IMR-90 (cell line): ENCODE measurements around the gene IL12RB2. TPM values are rescaled to one million over a fixed set of nuclear protein-coding genes. Genes with fewer than 3 reads are reported as not detected.
"Not testable (repeated sequence)": the region's sequence is repeated elsewhere in the genome, so short reads cannot be mapped to it uniquely, and the experiment has no call there.

Experiments
- ATAC-seq: fragments of 200-7000 bp; cut with Tn5 transposase; 2 replicates; pipeline ENCODE4 v1.9.1; 2020; ENCODE audit warnings: low read depth, mild to moderate bottlenecking, moderate library complexity
- BruUV-seq: library from RNA; stranded (reverse); fragments of 400-500 nt; replicated peaks from 2 replicates; lab custom pipeline; 2021; lab: Mats Ljungman, UMichigan
- CTCF ChIA-PET: fragments of 300-600 bp; formaldehyde crosslinking; extraction: SDS; loops from one replicate; lab custom pipeline; 2021; ENCODE audit warnings: antibody characterized with exemption; lab: Yijun Ruan, JAX
- POLR2A ChIA-PET: fragments of 300-600 bp; sonication (Branson Sonifier 250); formaldehyde crosslinking; loops from one replicate; lab custom pipeline; 2022; ENCODE audit warnings: antibody characterized with exemption; ENCODE audit not compliant: unreplicated experiment; lab: Charles Lee
- DNase-seq: peaks from one replicate; pipeline ENCODE4 v3.0.0; 2013
- H2AFZ ChIP-seq: replicated peaks from 2 replicates; pipeline ENCODE3; 2013; ENCODE audit warnings: low read length, mild to moderate bottlenecking; ENCODE audit not compliant: poor library complexity
- H2AK5ac ChIP-seq: 2 replicates; pipeline ENCODE4 v1.6.1; 2013; ENCODE audit warnings: low read depth, low read length, inconsistent platforms
- H2AK9ac ChIP-seq: replicated peaks from 2 replicates; pipeline ENCODE3; 2013; ENCODE audit warnings: mild to moderate bottlenecking, low read depth, low read length, moderate library complexity; ENCODE audit not compliant: poor library complexity
- H2BK120ac ChIP-seq: 2 replicates; pipeline ENCODE4 v1.6.1; 2013; ENCODE audit warnings: low read depth, low read length, inconsistent platforms
- H2BK15ac ChIP-seq: 3 replicates; pipeline ENCODE4 v1.6.1; 2013; ENCODE audit warnings: low read depth, low read length, inconsistent platforms
- H2BK20ac ChIP-seq: 2 replicates; pipeline ENCODE4 v1.6.1; 2013; ENCODE audit warnings: low read depth, mild to moderate bottlenecking, inconsistent platforms, low read length, moderate library complexity
- H2BK5ac ChIP-seq: 2 replicates; pipeline ENCODE4 v1.6.1; 2013; ENCODE audit warnings: mild to moderate bottlenecking, low read depth, low read length, inconsistent platforms; ENCODE audit not compliant: poor library complexity, severe bottlenecking
- H3K14ac ChIP-seq: replicated peaks from 2 replicates; pipeline ENCODE4 v1.6.1; 2013; ENCODE audit warnings: low read depth, low read length, inconsistent platforms
- H3K18ac ChIP-seq: 2 replicates; pipeline ENCODE4 v1.6.1; 2013; ENCODE audit warnings: low read depth, low read length, control low read depth
- H3K23ac ChIP-seq: 2 replicates; pipeline ENCODE4 v1.6.1; 2013; ENCODE audit warnings: low read depth, low read length, inconsistent platforms
- H3K27ac ChIP-seq: 2 replicates; pipeline ENCODE4 v1.5.1; 2013; ENCODE audit warnings: mild to moderate bottlenecking, control low read depth, low read length; ENCODE audit not compliant: insufficient read depth
- H3K27me3 ChIP-seq: 2 replicates; pipeline ENCODE4 v1.6.1; 2013; ENCODE audit warnings: low read length; ENCODE audit not compliant: control insufficient read depth, insufficient read depth
- H3K36me3 ChIP-seq: 2 replicates; pipeline ENCODE4 v1.6.1; 2013; ENCODE audit warnings: low read length, mixed read lengths; ENCODE audit not compliant: control insufficient read depth, insufficient read depth
- H3K4ac ChIP-seq: 2 replicates; pipeline ENCODE4 v1.6.1; 2013; ENCODE audit warnings: low read depth, low read length, inconsistent platforms
- H3K4me1 ChIP-seq: 2 replicates; pipeline ENCODE4 v1.6.1; 2013; ENCODE audit warnings: low read length, mixed read lengths; ENCODE audit not compliant: control insufficient read depth, insufficient read depth
- H3K4me2 ChIP-seq: 2 replicates; pipeline ENCODE4 v1.6.1; 2013; ENCODE audit warnings: low read depth, mild to moderate bottlenecking, control low read depth, low read length, moderate library complexity
- H3K4me3 ChIP-seq: 2 replicates; pipeline ENCODE4 v1.5.1; 2013; ENCODE audit warnings: low read depth, mild to moderate bottlenecking, control low read depth, low read length, moderate library complexity; ENCODE audit not compliant: insufficient read depth
- H3K56ac ChIP-seq: 2 replicates; pipeline ENCODE4 v1.6.1; 2013; ENCODE audit warnings: low read length, inconsistent platforms; ENCODE audit not compliant: insufficient read depth; ENCODE audit errors: extremely low read depth
- H3K79me1 ChIP-seq, 2 experiments: 2 replicates each; pipeline ENCODE4 v1.6.1; 2013; ENCODE audit warnings: low read length in 2 of 2, inconsistent platforms in 1 of 2, low read depth in 1 of 2
- H3K9ac ChIP-seq: 2 replicates; pipeline ENCODE4 v1.6.1; 2013; ENCODE audit warnings: low read depth, low read length, control low read depth
- H3K9me1 ChIP-seq: 2 replicates; pipeline ENCODE4 v1.6.1; 2013; ENCODE audit warnings: low read length, inconsistent platforms; ENCODE audit not compliant: insufficient read depth
- H3K9me3 ChIP-seq: 2 replicates; pipeline ENCODE4 v1.6.1; 2013; ENCODE audit warnings: low read length; ENCODE audit not compliant: control insufficient read depth, insufficient read depth
- H4K20me1 ChIP-seq: 2 replicates; pipeline ENCODE4 v1.6.1; 2013; ENCODE audit warnings: low read length, inconsistent platforms; ENCODE audit not compliant: insufficient read depth
- H4K5ac ChIP-seq: 2 replicates; pipeline ENCODE4 v1.6.1; 2013; ENCODE audit warnings: mild to moderate bottlenecking, low read depth, low read length, control low read depth
- H4K8ac ChIP-seq, 2 experiments: 2 replicates each; pipeline ENCODE4 v1.6.1; 2013; ENCODE audit warnings: low read depth in 2 of 2, low read length in 2 of 2, control low read depth in 1 of 2, inconsistent platforms in 1 of 2
- H4K91ac ChIP-seq: 2 replicates; pipeline ENCODE4 v1.6.1; 2013; ENCODE audit warnings: low read depth, low read length, inconsistent platforms; ENCODE audit not compliant: insufficient read depth
- WGBS, 2 experiments: methylation state at CpG; one replicate each; pipeline versions ENCODE4 v1.1.5 to v1.1.7; 2013; ENCODE audit warnings: missing lambda C conversion rate in 2 of 2; ENCODE audit not compliant: insufficient read length in 1 of 2; ENCODE audit errors: extremely low coverage in 2 of 2; 5-methylcytosine and 5-hydroxymethylcytosine counted together
- dilution Hi-C: fragments of 300-500 bp; cut with HindIII; formaldehyde crosslinking; loops from one replicate; pipeline ENCODE4 v1.14.3; 2018; ENCODE audit warnings: low sequenced_read_pairs; ENCODE audit not compliant: unreplicated experiment
- in situ Hi-C: fragments of 300-500 bp; cut with MboI; formaldehyde crosslinking; loops from 3 replicates; pipeline ENCODE4 v1.14.3; 2019; ENCODE audit warnings: low sequenced_read_pairs, inconsistent platforms, mixed read lengths
- intact Hi-C: fragments of 100-400 bp; cut with micrococcal nuclease; formaldehyde crosslinking; loops from 2 replicates; pipeline ENCODE4 v1.10.0; 2022
- polyA plus RNA-seq, 3 experiments: library from polyadenylated mRNA; depleted of rRNA; stranded (reverse); fragments of >200 nt; gene quantifications; 2 replicates each; pipeline ENCODE4 v1.2.3, GENCODE V29; 2012; ENCODE audit warnings: low replicate concordance in 1 of 3
- total RNA-seq: library from RNA; depleted of rRNA; stranded (reverse); fragments of >200 nt; gene quantifications from 2 replicates; pipeline ENCODE4 v1.2.3, GENCODE V29; 2012

Gene IL12RB2
- total and polyA plus RNA-seq, 2 of the 4 experiments (the other 2 are of a cell fraction), result not detected

DNA sequence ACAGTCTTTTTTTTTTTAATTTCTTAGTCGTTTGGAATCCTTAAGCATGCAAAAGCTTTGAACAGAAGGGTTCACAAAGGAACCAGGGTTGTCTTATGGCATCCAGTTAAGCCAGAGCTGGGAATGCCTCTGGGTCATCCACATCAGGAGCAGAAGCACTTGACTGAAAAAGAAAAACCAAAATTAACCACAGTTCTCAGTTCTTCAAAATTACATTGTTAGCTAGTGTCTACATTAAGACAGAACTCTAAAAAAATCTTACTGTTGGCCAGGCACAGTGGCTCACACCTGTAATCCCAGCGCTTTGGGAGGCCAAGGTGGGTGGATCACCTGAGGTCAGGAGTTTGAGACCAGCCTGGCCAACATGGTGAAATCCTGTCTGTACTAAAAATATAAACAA is 105.4 kb downstream of the IL12RB2 start:
- H2BK120ac ChIP-seq, H3K4me1 ChIP-seq, H3K4me3 ChIP-seq, DNase-seq, H2BK15ac ChIP-seq, H3K18ac ChIP-seq, H3K4me2 ChIP-seq, H3K9me3 ChIP-seq, H2AK9ac ChIP-seq, H4K91ac ChIP-seq, H2BK5ac ChIP-seq, POLR2A ChIA-PET, H4K5ac ChIP-seq, ATAC-seq, H3K14ac ChIP-seq, CTCF ChIA-PET, H2AK5ac ChIP-seq, H3K9me1 ChIP-seq, intact Hi-C loops, H4K8ac ChIP-seq, H2AFZ ChIP-seq, H3K27ac ChIP-seq, H3K27me3 ChIP-seq, BruUV-seq, H3K4ac ChIP-seq, dilution Hi-C loops, H3K9ac ChIP-seq, H3K56ac ChIP-seq, H2BK20ac ChIP-seq, H3K23ac ChIP-seq: not testable (repeated sequence)
- in situ Hi-C loops, result loop anchor here (25.0 kb wide), 1 partner anchor 349 kb away; no protein-coding TSS in a partner anchor
- Histone ChIP-seq H3K79me1 (peaks cover 10 to 53% of the 10 kb centered on the region in 2 experiments), H4K20me1 (peaks cover 20% of the 10 kb centered on the region), H3K36me3 (peaks cover 31% of the 10 kb centered on the region)
- no CpG with 5 or more reads among the region's 2 CpGs for WGBS, 2 experiments
